HG03457 (cell line): Measurements from ENCODE around the gene XPO5.

Source experiments
- ATAC-seq: cut with Tn5 transposase; IDR thresholded peaks from one replicate; pipeline ENCODE4 v1.9.1; 2021; ENCODE audit warnings: moderate number of reproducible peaks; ENCODE audit not compliant: unreplicated experiment

Gene XPO5

GRCh38 chr6:43520097-43520496 lies 55.7 kb downstream of the XPO5 start:
- ATAC-seq: no peak

DNA sequence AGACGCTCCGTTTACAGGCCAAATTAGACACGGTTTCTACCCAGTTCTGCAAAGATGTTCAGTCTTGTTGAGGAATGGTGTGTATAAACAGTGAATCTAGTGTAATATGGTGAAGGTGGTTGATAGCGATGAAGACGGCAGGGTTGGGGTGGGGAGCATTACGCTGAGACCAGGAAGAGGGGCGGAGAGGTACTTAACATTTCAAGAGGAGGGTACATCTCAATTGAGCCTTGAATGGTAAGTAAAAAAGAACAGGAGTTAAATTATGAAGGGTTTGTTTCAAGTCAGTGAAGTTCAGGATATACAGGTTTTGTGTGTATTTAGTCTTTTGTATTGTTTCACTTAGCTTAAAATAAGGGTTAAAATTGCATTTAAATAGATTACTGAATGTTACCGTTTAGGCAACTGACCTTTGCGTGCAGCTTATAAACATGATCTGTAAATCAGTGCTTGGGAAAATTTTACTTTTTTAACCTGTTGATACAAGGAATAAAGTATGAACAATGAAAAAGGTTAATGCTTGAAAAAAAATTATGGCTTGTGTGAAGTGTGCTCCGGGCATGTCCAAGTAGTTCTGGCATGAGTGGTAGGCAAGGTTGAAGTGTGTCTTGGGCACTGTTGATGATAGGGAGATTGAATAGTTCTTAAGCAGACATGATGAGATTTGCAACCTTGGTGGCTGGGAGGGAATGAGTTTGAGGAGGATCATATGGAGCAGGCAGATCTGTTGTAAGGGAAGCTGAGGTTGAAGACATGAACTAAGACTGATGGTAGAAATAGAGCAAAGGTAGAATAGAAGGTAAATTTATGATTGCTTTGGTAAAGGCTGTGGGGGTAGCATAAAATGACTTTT lies 58.1 kb downstream of the XPO5 start:
- no peak for ATAC-seq

DNA sequence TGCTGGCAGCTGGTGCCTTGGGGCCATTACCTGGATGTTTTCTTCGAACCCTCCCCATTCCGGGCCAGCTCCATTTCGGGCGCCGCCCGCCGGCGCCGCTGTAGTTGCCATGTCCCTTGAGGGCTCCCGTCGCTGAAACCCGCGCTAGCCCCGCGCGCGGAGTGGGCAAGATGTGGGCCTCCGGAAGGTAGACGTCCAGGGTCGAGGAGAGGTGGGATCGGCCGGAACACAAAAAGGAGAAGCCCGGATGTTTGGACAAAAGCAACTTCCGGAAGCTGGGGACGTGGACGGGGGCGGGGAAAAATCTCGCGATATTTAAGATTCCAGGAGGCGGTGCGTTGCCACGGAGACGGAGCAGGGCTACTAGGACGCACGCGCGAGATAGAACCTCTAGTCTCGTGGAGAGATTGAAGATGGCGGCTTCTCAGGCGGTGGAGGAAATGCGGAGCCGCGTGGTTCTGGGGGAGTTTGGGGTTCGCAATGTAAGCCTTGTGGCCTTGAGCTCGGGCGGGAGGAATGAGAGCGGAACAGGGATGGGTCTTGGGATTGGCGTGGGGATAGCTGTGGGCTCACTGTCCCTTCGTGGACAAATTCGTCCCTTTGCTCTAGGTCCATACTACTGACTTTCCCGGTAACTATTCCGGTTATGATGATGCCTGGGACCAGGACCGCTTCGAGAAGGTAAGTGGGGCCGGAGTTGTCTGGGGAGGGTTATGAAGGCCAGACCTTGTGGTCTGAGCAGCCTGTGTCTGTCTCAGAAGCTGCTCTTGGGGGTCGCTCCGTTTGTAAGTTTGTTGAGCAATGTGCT lies 58.9 kb downstream of the XPO5 start, which contains the start of the genes POLR1C and YIPF3:
Gene POLR1C, plus strand, starts transcription at position 393 of the 808 bp plus-strand sequence. Its CDS starts 21 bp downstream, at position 414.
Gene YIPF3, minus strand, starts transcription at position 230 of the 808 bp plus-strand sequence. Its CDS starts 119 bp downstream, at position 111.
- ATAC-seq: peak; percentile 78

DNA sequence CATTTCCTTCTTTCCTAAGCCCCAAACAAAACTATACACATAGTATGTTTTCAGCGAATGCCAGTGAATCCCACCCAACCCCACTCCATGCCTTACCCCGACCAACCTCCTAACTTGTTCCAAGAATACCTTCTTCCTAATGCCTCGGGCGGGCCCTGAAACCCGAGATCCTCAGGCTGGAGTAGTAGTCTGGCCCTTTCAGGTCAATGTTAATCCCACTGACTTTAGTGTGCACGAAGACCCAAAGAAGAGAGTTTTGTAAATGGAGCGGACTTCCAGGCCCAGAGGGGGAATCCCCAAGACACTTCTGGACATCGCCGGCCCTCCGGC lies 59.5 kb downstream of the XPO5 start:
- no peak for ATAC-seq

DNA sequence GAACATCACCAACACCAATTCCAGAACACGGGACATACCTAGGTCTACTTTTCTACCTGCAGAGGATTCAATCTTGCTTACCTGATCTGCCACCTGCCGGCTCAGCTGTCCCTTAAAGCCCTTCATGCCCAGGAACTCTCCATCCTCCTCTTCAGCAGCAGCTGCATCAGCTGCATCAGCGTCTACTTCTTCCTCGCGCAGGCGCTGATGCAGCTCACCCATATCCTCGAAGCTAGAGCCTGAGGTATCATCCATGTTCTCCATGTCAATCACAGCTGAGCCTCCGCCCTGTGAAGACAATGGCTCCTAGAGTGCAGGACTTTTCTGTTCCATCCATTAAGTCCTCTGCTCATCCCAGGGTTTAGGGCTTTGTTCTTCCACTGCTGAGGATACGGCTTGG lies 60.0 kb downstream of the XPO5 start:
- no peak for ATAC-seq

DNA sequence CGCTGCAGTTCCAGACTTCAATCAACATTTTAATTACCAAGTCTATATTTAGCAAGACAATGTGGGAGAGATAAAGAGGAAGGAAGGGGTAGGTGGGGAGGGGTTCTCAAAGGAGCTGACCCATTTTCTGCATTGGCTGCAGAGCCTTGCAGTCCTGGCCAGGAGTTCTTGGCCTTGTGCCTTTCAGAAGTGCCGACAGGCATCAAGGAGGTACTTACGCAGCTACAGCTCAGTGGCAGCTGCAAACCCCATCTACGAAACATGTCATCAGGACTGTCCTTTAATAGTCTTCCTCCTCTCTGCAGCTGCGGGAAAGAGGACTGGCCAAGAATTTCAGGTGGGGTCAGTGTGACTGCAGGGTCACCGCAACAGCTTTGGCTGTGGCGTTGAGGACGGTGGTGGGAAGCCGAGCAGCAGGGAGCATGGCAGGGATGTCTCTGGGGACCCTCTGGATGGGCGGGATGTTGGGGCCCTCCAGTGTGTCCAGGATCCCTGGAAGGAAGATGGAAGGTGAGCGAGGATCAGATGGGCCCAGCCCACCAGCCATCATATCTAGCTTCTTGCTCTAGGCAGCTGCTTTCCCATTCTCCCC lies 63.9 kb downstream of the XPO5 start:
- ATAC-seq: no peak

DNA sequence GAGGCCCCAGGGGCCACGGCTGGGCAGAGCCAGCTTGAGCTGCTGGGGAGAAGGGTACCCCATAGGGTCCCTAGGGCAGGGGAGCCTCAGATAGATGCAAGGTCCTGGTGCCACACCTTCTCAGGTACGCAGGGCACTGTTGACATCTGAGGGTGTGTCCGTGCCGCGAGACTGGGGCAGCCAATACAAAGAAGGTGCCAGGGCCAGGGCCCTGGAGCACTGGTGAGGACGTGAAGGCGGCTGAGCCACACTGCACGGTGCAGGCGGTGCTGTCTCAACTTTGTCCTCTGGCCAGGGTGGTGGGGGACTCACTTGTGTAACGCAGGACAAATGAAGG lies 65.0 kb downstream of the XPO5 start:
- no peak for ATAC-seq

- no peak for ATAC-seq
These were observed 65.6 kb downstream of the XPO5 start, which contains the start of gene LRRC73 for GRCh38 chr6:43509984-43510826. LRRC73 (minus strand) TSS chr6:43510346; CDS start chr6:43509785, 561 bp downstream.

GRCh38 chr6:43509142-43509983 lies 66.5 kb downstream of the XPO5 start:
- ATAC-seq: no peak

- ATAC-seq: no peak
These were observed 67.2 kb downstream of the XPO5 start for GRCh38 chr6:43508481-43509141.

DNA sequence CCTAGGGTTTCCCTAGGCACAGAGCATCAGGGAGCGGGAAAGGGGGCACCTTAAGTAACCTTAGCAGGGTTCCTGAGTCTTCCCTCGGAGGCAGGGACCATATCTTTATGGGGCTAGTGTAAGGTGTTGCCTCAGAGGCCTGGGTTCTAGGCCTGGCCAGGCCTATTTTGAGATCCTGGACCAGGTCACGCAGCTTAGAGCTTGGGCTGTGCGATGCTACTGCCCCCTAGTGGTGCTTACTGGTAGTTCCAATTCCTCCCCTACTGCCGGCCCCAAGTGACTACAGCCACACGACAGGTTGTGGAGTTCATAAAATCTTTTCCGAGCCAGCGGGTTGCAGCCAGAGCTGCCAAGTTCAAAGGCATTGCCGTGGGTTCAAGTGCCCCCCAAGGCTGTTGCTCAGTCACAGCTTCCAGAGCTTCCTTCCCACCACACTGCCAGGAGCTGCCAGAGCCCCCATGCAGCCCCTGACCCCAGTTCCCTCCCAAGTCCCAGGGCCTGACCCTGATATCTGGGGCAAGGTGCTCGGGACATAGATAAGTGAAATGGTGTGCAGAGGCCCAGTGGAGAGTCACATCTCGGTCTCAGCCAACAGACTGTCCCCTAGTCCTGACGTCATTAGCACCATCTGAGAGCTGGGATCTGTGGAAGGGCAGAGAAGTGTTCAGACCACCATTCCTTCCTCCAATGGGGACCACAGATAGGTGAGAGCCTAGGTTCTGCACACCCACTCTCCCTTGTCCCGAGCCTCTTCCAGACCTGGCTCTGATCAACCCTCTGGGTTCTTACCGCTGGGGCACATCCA lies 69.0 kb downstream of the XPO5 start:
- ATAC-seq: no peak

- no peak for ATAC-seq
These were observed 69.7 kb downstream of the XPO5 start for GRCh38 chr6:43506171-43506570.

DNA sequence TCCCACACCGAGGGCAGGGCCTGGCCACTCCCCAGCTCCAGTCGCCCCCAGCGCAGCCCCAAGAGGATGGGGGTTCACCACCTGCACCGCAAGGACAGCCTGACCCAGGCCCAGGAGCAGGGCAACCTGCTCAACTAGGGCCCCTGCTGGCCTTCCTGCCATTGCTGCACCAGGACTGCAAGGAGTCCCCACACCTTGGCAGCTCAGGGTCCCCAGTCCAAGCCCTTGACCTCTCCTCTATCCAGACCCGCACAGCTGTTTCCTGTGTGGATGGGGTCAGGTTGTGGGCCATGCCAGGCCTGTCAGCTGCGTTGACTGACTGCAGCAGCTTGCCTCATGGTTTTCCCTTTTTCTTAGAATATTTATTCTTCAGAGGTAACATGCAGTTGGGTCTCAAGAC lies 70.1 kb downstream of the XPO5 start:
- no peak for ATAC-seq

DNA sequence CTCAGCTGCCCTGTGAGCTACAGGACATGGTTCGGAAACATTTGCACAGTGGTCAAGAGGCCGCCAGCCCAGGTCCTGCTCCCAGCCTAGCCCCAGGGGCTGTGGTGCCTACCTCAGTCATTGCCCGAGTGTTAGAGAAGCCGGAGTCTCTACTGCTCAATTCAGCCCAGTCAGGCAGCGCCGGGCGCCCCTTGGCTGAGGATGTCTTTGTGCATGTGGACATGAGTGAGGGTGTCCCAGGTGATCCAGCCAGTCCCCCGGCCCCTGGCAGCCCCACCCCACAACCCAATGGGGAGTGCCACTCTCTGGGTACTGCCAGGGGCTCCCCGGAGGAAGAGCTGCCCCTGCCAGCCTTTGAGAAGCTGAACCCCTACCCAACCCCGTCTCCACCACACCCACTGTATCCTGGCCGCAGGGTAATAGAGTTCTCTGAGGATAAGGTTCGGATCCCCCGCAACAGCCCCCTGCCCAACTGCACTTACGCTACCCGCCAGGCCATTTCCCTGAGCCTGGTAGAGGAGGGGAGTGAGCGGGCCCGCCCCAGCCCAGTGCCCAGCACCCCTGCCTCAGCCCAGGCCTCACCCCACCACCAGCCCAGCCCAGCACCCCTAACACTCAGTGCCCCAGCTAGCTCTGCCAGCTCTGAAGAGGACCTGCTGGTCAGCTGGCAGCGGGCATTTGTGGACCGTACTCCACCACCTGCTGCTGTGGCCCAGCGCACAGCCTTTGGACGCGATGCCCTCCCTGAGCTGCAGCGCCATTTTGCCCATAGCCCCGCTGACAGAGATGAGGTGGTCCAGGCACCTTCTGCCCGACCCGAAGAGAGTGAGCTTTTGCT lies 70.9 kb downstream of the XPO5 start:
- ATAC-seq: no peak

DNA sequence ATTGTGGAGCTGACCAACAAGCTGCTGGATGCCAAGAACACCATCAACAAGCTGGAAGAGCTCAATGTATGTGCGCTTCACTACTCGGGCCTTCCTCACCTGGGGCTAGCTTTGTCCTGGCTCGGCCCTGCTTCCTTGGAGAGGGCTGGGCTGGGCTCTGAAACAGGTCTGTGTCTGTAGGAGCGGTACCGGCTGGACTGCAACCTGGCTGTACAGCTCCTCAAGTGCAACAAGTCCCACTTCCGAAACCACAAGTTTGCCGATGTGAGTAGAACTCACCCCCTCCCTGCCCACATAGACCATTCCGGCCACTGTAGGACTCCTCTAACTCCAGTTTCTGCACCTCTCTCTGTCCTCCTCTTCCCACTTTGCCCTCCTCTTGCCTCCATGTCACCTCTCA lies 72.4 kb downstream of the XPO5 start:
- ATAC-seq: no peak

DNA sequence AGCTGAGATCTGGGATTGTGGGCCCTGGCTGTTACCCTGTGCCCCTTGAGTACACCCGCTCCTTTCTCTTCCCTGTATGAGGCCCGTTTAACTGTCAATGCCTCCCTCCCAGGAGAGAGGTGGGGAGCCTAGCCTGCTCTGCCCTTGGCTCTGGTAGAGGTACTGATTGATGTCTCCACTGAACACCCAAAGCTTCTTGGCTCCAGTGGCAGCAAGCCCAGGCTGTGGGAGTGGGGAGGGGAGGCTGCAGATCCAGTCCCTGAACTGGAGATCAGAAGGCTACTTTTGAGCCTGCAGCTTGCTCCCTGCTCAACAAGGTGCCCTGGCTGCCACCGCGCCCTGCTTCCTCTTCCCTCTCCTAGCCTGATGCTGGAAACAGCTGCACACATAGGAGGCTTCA lies 73.2 kb downstream of the XPO5 start:
- ATAC-seq: no peak

DNA sequence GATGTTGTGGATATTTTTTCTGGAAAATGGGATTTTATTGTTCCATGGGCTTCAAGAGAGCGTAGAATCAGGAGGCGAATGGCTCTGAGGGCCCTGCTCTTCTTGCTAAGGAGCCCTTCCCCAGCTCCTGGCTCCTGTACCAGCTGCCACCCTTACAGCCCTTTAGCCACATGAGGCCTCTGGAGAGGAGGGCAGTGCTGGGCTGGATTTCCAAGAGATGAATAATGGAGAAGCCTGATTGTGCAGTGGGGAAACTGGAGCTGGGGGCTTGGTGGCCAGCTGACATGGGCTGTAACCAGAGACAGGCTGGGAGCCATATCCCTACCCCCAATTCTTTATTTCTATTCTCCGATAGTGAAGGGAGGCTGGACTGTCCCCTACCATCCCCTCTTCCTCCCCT lies 74.9 kb downstream of the XPO5 start:
- ATAC-seq: no peak
